NOMO-1 treated with dmso at 0.1 percent for 144 hours (cell line): ENCODE measurements around the gene ZNF420.
"Not testable (repeated sequence)": the region's sequence is repeated elsewhere in the genome, so short reads cannot be mapped to it uniquely, and the experiment has no call there.

ENCODE experiments used
- DNase-seq: peaks from one replicate; lab custom pipeline; 2025; ENCODE audit not compliant: unreplicated experiment; lab: John Stamatoyannopoulos, UW

The ZNF420 gene

DNA sequence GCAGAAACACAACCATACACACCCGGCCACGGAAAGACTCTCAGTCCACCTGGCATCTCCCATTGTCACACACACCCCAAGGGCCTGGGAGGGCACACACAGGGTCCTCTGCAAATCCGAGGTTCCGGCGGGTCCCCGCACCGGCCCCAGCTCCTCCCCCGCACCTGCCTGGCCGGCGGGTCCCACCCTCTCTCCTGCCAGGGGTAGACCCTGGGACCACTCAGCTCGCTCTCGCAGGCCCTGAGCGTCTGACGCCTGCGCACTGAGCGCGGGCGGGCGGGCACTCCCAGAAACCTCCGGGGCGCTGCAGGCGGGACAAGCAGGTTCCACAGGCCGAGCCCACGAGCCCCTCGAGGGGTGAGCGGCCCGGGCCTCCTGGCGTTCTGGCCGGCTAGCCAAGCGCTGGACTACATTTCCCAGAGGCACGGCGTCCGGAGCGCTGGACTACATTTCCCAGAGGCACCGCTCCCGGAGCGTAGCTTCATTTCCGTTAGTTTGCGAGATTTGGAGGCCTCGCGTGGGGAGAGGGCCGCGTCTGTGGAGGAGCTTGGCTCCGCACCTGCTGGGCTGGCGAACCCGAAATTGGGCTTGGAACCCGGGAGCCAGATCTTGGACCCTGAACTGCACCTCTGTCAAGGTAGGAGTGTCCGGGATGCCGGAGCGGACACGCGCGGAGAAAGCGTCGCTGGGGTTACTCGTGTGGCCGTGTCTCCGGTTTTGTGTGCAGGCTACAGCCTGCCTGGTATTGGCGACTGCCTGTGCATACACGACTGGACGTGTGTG is at the start of gene ZNF420:
Gene ZNF420, plus strand, starts transcription at position 500 of the 783 bp plus-strand sequence. CDS start 10,686 bp downstream, outside the sequence.
- DNase-seq, result peak; percentile 90

DNA sequence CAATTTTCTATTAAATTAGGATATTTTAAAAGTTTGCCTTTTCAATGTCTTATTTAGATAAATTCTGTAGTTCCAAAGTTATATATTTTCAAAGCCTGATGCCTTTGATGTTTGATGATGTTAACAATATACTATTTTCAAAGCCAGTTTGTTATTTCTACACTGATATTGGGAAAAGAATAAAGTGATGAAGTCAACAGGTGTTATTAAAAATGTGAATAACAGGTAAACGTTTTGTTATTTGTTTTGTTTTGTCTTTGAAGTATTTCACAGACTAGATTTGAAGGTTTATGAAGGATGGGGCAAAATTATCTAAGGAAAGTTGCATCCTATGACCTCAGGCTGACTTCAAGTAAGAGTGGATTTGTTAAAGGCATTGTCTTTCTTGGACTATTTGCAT is 33.1 kb upstream of the ZNF420 start:
- DNase-seq, result no peak

DNA sequence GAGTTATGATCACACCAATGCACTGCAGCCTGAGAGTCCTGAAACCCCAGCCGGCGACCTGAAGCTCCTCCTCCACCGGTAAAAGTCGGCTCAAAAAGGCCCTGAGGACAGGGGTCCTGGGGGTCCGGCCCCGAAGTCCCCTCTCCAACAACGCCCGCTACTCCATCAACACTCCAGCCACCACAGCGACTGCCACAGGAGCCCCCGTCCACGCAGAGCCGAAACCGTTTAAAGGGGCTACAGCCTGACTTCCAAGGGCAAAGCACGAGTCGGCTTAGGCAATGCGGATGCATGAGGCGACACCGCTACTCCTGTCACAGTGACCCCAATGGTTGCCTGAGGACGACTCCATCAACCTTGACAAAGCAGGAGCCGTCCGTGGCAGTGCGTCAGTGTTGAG is 22.9 kb upstream of the ZNF420 start:
- no peak for DNase-seq

DNA sequence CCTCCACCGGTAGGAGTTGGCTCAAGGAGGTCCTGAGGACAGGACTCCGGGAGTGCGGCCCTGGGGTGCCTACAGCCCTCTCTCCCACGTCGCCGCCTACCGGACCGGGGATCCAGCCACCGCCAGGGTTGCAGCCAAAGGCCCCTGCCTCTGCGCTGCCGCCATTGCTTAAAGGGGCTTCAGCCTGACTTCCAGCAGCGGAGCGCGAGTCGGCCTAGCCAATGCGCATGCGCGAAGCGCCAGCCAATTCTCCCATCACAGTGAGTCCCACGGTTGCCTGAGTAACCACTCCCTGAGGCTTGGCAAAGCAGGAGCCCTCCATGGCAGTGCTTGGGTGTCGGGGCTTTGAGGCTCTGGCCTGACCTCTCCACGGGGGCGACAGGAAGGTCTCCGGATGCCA is 21.5 kb upstream of the ZNF420 start:
- no peak for DNase-seq

DNA sequence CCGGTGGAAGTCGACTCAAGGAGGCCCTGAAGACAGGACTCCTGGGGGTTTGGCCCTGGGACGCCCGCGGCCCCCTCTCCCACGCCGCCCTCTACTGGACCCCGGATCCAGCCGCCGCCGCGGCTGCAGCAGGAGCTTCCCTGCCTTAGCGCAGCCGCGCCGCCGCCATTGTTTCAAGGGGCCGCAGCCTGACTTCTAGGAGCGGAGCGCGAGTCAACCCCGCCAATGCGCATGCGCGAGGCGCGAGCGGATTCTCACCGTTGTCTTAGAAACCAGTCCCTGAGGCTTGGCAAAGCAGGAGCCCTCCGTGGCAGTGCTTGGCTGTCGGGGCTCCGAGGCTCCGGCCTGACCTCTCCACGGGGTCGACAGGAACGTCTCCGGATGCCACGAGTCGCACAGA is 19.1 kb upstream of the ZNF420 start:
- DNase-seq, result no peak

DNA sequence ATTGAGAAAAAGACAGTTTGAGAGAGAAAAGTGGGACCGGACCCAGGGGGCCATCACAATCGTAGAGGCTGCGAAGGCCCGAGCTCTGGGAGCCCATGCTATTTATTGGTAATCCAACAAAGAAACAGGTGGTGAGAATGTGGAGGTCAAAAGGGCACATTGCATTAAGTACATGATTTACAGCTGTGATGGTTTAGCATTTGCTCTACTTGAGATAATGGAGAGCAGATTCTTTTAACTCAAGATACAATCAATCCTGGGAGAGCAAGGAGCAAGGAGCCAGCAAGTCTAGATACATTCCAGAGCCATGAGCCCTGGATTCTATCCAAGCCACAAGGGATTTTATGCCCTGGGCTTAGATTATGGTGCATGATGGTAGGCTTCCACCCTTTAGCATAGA is 13.3 kb upstream of the ZNF420 start:
- DNase-seq, result not testable (repeated sequence)

DNA sequence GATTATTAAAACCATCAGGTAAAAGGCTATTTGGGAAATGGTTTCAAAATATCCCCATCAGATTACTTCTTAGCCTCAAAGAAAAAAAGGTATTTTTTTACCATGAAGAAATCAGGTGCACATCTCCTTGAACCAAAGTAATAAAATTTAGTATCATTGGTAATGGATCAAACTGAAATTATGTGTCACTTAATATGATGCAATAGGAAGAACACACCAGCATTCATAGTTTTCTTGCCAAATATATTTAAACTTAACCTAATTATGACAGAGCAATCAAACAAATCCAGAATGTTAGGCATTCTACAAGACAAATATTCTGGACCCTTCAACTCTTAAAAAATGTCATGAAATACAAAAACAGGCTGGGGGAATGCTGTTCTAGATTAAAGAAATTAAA is 4.1 kb upstream of the ZNF420 start:
- no peak for DNase-seq

DNA sequence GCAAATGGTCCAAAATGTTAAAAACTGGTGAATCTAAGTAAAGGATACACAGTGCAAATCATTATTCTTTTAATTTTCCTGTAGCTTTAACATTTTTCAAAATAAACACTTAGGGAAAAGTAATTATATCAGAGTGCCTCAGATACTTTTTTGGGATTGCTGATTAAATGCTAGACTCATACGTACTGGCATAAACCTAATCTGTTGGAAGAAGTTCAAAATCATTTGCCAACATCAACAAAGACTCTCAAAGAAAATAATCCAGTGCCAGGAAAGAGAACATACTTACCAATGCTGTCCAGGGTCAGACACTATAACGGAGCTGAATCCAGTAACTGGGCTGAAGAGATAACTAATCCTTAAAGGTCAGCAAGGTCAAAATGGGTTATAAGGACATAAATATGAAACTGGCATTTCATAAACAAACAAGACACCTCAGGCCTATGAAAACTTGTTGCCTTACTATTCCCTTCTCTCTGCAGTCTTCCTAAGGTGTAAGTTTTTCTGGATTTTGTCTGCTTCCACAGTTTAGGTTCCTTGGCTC is 3.3 kb upstream of the ZNF420 start:
- DNase-seq, result no peak

DNA sequence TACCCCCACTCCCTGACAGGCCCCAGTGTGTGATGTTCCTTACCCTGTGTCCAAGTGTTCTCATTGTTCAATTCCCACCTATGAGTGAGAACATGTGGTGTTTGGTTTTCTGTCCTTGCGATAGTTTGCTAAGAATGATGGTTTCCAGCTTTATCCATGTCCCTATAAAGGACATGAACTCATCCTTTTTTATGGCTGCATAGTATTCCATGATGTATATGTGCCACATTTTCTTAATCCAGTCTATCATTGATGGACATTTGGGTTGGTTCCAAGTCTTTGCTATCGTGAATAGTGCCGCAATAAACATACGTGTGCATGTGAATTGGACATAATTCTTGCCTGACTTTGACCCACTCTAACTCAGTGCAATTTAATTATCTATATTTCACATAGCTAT is 1.7 kb upstream of the ZNF420 start:
- not testable (repeated sequence) for DNase-seq

DNA sequence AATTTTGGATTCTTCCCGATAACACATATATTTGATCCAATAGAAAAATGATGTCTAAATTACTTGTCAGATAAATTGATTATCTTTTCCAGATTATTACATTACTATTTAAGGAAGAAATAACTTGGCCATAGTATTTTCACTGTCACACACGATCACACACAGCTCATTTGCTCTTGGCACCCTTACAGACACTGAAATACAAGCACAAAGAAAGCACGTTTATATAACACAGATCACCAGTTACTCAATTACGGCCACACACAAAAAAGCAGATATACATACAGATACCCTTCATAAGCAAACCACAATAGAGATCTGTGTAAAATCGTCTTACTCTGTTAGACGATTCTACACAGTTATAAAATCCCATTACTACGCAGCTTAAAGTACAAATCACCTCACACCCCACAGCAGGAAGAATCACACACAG is 716 bp upstream of the ZNF420 start:
- peak; percentile 13 for DNase-seq

DNA sequence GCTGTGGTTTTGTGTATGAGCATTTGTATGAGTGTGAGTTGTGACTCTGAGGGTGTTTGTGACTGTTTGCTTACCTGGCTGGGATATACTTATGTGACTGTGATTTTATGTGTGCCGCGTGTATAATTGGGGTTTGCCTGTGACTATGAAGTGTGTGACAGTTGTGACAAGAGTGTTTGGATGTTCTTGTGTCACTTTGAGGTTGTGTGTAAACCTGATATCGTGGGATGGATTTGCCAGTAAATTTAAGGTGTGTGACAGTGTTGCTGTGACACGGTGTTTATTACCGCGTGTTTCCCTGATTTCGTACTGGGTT is 442 bp downstream of the ZNF420 start:
- DNase-seq, result no peak

DNA sequence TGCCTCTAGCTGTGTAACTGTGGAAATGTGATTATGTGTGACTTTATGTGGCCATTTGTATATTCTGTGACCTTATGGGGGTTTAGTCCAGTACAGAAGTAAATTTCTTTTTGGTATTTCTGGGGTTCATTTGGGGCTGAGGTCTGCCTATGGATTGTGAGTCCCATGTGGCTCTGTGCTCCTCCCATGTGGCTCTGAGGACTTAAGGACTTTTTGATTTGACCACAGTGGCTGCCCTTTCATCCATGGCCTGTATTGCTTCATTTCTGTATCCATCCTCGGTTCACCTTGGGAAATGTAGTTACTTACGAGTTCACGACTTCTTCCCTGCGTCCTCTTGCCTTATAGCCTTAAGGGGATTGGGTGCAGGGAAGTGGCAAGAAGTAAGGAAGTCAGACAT is 1.0 kb downstream of the ZNF420 start:
- DNase-seq, result no peak

DNA sequence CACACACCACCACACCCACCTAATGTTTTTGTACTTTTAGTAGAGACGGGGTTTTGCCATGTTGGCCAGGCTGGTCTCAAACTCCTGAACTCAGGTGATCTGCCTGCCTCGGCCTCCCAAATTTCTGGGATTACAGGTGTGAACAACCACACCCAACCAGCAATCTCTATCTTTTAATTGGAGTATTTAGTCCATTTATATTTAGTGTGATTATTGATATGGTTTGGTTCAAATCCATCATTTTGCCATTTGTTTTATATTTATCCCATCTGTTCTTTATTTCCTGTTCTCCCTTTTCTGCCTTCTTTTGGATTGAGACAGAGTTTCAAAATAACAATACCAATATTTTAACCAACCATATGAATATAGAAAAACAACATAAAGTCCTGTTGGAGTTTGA is 4.1 kb downstream of the ZNF420 start:
- no peak for DNase-seq

DNA sequence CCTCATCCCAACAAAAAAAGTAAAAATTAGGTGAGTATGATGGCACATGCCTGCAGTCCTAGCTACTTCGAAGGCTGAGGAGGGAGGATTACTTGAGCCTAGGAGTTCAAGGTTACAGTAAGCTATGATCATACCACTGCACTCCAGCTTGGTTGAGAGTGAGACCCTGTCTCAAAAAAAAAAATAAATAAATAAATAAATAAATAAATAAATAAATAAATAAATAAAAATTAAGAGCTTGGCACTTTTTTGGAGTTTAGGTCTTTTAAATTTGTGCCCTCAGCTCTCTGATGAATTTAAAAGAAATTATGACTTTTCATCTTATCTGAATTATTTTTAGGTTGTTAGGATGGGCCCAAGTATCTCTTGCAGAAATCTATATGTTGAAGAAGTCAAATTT is 8.9 kb downstream of the ZNF420 start:
- no peak for DNase-seq

DNA sequence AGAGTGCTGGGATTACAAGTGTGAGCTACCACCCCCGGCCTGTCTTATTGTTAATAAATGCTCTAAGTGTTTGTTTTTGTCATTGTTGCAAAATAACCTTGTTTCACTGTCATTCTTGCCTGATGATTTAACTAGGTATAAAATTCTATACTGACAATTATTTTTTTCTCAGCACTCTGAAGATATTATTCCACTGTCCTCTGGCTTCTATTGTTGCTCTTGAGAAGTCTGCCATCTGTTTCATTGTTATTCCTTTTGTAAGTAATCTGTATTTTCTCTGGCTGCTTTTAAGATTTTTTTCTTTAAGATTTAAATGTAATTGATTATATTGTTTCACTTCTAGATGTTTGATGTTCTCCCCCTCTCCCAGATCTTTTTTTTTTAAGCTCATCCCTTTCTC is 17.6 kb downstream of the ZNF420 start:
- no peak for DNase-seq

DNA sequence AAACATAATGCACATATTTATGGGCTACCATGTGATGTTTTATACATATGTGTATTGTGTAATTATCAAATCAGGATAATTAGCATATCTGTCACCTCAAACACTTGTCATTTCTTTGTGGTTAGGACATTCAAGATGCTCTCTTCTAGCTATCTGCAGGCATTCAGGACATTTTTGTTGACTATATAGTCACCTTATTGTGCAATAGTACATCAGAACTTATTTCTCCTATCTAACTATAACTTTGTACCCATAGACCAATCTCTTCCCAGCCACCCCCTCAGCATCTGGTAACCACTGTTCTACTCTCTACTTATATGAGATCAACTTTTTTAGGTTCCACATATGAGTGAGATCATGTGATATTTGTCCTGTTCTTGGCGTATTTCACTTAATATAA is 20.3 kb downstream of the ZNF420 start:
- DNase-seq, result no peak

DNA sequence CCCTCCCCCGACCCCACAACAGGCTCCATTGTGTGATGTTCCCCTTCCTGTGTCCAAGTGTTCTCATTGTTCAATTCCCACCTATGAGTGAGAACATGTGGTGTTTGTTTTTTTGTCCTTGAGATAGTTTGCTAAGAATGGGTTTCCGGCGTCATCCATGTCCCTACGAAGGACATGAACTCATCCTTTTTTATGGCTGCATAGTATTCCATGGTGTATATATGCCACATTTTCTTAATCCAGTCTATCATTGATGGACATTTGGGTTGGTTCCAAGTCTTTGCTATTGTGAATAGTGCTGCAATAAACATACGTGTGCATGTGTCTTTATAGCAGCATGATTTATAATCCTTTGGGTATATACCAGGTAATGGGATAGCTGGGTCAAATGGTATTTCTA is 25.9 kb downstream of the ZNF420 start:
- not testable (repeated sequence) for DNase-seq

DNA sequence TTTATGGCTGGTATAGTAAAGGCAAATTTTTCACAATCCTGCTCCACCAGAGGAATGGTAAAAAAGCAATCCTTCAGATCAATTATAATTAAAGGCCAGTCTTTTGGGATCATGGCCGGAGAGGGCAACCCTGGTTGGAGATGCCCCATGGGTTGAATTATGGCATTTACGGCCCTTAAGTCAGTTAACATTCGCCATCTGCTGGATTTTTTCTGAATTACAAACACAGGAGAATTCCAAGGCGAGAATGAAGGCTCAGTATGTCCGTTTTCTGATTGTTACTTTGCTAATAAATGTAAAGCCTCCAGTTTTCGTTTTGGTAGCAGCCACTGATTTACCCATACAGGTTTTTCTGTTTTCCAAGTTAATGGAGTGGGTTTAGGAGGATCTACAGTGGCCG is 33.5 kb downstream of the ZNF420 start:
- DNase-seq, result not testable (repeated sequence)

DNA sequence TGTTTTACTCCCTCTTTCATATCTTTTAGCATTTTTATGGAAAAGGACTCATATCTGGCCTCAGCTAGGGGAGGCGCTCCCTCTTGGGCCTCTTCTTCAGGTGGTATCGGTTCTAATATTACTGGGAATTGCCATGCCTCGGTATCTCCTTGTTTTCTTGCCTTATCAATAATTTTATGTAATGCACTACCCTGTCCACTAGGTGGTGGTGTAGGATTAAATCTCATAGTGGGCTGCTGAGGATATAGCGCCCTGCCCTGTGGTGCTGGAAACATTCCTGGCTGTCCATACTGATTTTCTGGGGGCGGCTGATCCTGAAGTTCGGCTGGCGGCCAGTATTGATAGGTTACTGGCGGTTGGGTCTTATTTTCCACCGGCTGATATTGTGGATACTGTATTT is 35.8 kb downstream of the ZNF420 start:
- no peak for DNase-seq

DNA sequence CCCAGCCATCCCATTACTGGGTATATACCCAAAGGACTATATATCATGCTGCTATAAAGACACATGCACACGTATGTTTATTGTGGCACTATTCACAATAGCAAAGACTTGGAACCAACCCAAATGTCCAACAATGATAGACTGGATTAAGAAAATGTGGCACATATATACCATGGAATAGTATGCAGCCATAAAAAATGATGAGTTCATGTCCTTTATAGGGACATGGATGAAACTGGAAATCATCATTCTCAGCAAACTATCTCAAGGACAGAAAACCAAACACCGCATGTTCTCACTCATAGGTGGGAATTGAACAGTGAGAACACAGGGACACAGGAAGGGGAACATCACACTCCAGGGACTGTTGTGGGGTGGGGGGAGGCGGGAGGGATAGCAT is 43.9 kb downstream of the ZNF420 start:
- DNase-seq, result not testable (repeated sequence)

DNA sequence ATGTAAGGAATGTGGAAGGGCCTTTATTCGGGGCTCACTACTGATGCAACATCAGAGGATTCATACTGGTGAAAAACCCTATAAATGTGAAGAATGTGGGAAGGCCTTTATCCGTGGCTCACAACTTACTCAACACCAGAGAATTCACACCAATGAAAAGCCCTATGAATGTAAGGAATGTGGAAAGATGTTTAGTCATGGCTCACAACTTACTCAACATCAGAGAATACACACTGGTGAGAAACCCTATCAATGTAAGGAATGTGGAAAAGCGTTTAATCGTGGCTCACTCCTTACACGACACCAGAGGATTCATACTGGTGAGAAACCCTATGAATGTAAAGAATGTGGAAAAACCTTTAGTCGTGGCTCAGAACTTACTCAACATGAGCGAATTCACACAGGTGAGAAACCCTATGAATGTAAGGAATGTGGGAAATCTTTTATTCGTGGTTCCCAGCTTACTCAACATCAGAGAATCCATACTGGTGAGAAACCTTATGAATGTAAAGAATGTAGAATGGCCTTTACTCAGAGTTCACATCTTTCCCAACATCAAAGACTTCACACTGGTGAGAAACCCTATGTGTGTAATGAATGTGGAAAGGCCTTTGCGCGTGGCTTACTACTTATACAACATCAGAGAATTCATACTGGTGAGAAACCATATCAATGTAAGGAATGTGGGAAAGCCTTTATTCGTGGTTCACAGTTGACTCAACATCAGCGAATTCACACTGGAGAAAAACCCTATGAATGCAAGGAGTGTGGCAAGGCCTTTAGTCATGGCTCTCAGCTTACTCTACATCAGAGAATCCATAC is 50.0 kb downstream of the ZNF420 start:
- DNase-seq, result no peak

DNA sequence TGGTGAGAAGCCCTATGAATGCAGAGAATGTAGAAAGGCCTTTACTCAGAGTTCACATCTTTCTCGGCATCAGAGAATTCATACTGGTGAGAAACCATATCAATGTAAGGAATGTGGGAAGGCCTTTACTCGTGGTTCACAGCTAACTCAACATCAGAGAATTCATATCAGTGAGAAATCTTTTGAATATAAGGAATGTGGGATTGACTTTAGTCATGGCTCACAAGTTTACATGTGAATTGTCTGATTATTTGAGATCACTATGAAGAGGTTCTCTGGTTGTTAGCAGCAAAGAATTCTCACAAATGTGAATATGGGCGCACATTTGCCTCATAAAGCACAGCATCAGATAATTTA is 50.6 kb downstream of the ZNF420 start:
- no peak for DNase-seq
